22Rv1 (cell line): ENCODE results near the gene MS4A4A.

Source experiments
- H3K27ac ChIP-seq: fragments of 450-650 bp; 2 replicates; pipeline ENCODE4 v1.5.1; 2017
- CTCF ChIP-seq: fragments of 450-650 bp; IDR thresholded peaks from 2 replicates; pipeline ENCODE4 v1.5.1; 2017; ENCODE audit warnings: mild to moderate bottlenecking
- ZFX ChIP-seq: fragments of 450-650 bp; IDR thresholded peaks from 2 replicates; pipeline ENCODE4 v1.6.1; 2017; ENCODE audit warnings: antibody characterized with exemption, borderline replicate concordance

MS4A4A gene

GRCh38 chr11:60280412-60280811 lies at the start of gene MS4A4A:
MS4A4A (plus strand) TSS chr11:60280666; CDS start chr11:60280676, 10 bp downstream.
- no peak for TF ChIP-seq ZFX
- TF ChIP-seq CTCF = no peak
- no peak within 1 kb of the TSS for H3K27ac ChIP-seq

- no peak overlapping the region for H3K27ac ChIP-seq
- TF ChIP-seq ZFX = no peak
- no peak for TF ChIP-seq CTCF
Measured at GRCh38 chr11:60230681-60231080, 49.8 kb upstream of the MS4A4A start.

- H3K27ac ChIP-seq = no peak overlapping the region
- TF ChIP-seq CTCF (no peak), ZFX (no peak)
Measured at GRCh38 chr11:60235321-60235720, 45.1 kb upstream of the MS4A4A start.

GRCh38 chr11:60240662-60241061 lies 39.8 kb upstream of the MS4A4A start:
- H3K27ac ChIP-seq = no peak overlapping the region
- TF ChIP-seq CTCF = no peak
- TF ChIP-seq ZFX = no peak

GRCh38 chr11:60241786-60242185 lies 38.7 kb upstream of the MS4A4A start:
- H3K27ac ChIP-seq = no peak overlapping the region
- TF ChIP-seq CTCF (no peak), ZFX (no peak)

- TF ChIP-seq ZFX = no peak
- no peak for TF ChIP-seq CTCF
Measured at GRCh38 chr11:60242740-60243239, 37.7 kb upstream of the MS4A4A start, which contains the start of gene MS4A4E. MS4A4E (minus strand) TSS chr11:60243137; CDS start chr11:60230055, 13,082 bp downstream.

GRCh38 chr11:60251485-60252212 lies 28.8 kb upstream of the MS4A4A start:
- TF ChIP-seq ZFX (no peak), CTCF (no peak)
- H3K27ac ChIP-seq = no peak overlapping the region

More at GRCh38 chr11:60242740-60243239, 37.7 kb upstream of the MS4A4A start, which contains the start of gene MS4A4E:
- H3K27ac ChIP-seq = no peak within 1 kb of the TSS
